H4 (cell line): ENCODE data around the gene MKRN1. TPM values are rescaled to one million over a fixed set of nuclear protein-coding genes. Genes with fewer than 3 reads are reported as not detected.
"Not testable (repeated sequence)": the region's sequence is repeated elsewhere in the genome, so short reads cannot be mapped to it uniquely, and the experiment has no call there.

Experiments used
- DNase-seq: peaks from one replicate; pipeline ENCODE4 v3.0.0-alpha.2; 2015; ENCODE audit warnings: low spot score
- total RNA-seq: library from RNA; depleted of rRNA; stranded (reverse); fragments of >200 nt; shearing (Covaris generic); gene quantifications from 2 replicates; pipeline ENCODE4 v1.2.3, GENCODE V29; 2014; rRNA removed

The MKRN1 gene, protein sequence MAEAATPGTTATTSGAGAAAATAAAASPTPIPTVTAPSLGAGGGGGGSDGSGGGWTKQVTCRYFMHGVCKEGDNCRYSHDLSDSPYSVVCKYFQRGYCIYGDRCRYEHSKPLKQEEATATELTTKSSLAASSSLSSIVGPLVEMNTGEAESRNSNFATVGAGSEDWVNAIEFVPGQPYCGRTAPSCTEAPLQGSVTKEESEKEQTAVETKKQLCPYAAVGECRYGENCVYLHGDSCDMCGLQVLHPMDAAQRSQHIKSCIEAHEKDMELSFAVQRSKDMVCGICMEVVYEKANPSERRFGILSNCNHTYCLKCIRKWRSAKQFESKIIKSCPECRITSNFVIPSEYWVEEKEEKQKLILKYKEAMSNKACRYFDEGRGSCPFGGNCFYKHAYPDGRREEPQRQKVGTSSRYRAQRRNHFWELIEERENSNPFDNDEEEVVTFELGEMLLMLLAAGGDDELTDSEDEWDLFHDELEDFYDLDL
- total RNA-seq, result 57.9 and 62.8 TPM in 2 replicates

DNA sequence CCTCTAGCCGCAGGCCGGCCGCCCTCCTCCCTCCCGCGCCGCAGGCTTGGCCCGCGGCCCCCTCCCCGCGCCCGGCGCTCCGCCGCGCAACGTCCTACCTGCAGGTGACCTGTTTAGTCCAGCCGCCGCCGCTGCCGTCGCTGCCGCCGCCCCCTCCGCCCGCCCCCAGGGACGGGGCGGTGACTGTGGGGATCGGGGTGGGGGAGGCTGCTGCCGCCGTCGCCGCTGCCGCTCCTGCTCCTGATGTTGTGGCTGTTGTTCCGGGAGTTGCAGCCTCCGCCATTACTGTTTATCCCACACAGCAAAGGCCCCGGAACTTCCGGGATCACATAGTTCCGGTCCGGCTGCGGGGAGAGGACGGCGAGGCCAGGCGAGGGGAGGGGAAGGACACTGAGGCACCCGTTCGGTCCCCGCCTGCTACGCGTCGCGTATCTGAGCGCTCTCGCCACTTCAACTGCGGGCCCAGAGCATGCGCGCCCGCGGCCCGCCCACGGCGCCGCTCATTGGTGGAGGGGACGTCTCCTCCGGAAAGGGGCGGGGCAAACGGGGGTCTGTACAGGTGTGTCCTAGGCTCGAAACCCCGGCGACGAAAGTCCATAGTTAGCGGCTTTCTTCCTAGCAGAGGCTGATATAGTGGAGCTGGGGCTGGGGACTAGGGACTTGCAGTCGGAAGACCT lies at the start of gene MKRN1:
MKRN1 (minus strand) TSS at position 444 of the 677 bp plus-strand sequence; CDS start at position 283, 161 bp downstream.
- peak; percentile 95 for DNase-seq

DNA sequence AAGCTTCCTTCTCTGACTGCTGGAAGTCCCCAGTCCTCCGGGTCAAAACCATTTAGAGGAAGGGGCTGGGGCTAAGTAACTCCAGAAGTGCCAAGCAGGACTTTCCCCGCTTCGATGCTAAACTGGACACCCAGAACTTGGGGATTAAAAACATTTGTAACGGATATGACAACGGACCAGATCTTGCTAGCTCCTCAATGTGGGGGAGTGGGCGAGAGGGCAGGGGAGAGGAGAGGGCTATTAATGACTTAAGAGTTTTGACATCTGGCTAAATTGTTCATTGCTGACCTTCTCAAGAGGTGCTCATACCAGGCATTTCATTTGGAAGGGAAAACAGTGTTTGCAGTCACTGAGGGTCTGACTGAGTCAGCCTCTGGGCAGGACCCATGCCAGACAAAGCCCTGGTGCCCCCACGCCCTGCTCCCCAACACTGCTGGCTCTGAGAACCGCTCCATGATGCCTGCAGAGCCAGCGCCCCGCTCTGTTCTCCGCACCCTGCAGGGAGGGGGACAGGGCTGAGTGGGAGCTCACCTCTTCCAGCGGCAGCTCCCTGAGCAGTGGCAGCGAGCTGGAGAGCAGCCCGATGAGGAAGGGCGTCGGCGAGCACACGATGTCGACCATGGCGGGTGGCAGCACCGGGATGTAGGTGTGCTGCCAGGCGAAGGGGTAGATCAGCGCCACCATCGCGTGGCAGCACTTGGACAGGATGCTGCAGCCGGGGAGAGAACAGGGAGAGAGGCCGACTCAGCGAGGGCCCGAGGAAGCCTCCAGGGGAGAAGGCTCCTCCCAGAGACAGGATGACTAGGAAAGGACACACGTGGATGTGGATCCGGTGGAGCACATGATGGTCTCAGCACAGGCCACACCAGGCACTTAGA lies 47.7 kb upstream of the MKRN1 start:
- no peak for DNase-seq

DNA sequence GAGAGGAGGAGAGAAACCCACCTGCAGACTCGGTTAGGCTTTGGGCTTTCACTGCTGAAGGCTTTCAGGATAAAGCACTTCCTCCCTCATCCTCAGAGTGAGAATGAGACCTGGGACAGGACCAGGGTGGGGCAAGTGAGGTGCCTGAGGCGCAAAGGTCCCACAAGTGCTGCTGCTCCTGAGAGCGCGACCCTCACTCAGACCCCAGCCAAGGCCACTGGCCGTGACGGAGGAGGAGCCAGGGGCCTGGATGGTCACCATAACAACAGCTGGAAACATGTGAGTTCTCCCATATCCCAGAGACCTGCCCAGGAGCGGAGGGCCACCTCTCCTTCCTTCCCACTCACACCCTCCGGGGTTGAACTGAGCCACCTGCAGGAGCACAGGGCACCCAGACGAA lies 46.9 kb upstream of the MKRN1 start:
- DNase-seq, result no peak

DNA sequence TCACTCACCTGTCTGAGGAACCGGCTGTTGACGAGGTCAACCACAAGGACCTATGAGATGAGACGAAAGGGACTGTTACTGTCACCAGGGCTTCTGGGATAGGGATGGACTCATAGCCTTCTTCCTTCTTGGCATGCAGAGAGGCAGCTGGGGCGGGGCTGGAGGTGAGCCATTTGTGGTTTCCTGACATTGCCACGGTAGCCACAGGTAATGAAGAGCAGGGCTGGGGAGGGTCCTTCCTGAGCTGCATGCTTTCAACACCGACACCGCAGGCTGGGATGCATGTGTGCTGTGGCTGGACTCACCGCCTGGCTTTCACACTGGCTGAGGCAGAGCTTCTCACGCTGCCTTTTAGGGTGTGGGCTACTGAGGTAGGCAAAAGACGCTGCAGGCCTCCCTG lies 46.4 kb upstream of the MKRN1 start:
- DNase-seq, result peak; percentile 65

DNA sequence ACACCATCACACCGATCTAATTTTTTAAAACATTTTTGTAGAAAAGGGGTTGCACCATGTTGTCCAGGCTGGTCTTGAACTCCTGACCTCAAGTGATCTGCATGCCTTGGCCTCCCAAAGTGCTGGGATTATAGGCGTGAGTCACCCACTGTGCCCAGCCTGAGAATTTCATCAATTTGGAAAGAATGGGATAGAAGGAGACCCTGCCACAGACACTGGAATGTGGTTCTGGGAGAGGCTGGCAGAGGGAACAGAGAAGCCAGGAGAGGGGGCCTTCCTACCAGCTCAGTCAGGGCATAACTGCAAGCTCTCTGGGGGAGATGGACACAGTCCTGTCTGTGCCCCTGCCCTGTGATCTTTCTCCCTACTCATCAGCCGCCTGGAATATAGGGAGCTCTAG lies 42.1 kb upstream of the MKRN1 start:
- DNase-seq, result no peak

DNA sequence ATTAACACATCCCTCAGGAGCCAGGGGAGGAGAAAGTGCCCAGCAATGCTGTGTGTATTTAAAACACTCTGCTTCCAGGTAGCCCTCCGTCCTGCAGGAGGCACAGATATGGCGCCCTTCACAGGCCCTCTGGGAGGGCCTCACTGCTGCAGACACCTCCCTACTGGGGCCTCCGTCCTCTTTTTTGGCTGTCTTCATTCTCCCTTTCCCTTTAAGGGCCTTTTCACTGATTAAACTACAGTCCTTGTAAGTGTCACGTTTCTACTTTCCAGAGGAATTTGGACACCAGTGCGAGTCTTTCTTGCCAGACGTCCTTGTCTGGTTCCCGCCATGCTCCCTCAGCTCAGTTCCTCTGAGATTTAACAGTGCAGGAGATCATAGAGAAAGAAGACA lies 39.7 kb upstream of the MKRN1 start:
- DNase-seq, result no peak

DNA sequence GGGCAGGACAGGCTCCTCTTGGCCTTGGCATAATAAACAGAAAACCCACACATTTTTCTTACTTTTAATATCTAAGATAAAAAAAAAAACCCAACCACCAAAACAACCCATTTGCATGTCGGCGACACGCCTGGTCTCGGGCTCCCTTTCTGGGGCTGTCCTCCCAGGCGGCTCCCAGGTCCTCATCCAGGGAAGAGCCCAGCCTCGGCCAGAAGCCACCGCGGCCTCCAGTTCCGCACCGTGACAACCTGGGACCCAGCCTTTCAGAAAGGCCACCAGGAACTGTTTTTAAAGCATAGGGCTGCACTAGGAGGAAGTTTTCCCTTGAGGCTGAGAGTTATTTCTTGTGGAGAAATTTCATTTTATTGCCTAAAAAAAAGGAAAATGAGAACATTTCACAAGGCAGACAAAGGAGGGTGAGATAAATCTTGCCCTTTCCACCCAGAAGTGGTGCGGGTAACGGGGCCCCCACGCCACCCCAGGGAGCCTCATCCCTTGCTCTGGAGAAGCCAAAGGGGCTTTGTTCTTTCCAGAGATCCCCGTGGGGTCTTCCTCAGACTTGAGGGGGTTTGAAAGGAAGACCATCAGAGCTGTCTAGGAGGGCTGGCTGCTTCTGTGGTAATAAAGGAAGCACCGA lies 39.2 kb upstream of the MKRN1 start:
- DNase-seq, result no peak

DNA sequence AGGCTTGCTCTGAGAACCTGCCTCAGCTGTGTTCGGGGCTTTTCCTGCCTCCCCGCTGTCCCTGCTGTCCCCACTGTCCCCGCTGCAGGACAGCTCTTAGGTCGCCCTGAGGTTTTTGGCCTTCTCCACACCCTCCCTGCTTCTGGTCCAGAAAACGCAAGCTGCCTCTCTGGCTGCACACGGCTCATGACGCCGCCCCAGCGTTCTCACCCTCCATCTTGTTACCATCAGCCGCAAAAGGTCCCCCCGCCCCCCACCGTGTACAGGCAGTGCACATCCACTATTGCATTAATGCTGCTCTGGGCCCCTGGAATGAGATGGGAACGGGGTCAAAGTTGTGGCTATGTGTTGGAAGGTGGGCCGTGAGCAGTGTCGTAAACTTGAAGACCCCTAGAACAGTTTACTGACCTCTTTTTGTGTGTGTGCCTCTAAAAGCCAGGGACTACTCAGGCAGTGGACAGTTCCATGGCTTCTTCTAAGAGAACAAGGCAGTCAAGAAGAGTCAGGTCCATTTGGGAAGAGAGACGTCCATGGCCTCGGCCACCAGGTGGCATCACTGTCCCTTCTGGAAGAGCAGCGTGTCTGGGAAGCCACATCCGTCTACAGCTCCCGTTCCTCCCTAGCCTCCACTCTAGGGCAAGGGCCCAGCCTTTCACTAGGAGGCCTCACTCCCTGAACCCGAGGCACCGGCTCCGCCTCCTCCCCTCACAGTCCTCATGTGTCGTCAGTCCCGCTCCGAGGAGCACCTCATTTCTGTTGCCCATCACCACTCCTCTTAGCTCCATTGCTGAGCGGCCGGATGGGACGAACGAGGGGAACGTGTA lies 38.5 kb upstream of the MKRN1 start:
- DNase-seq, result peak; percentile 93

DNA sequence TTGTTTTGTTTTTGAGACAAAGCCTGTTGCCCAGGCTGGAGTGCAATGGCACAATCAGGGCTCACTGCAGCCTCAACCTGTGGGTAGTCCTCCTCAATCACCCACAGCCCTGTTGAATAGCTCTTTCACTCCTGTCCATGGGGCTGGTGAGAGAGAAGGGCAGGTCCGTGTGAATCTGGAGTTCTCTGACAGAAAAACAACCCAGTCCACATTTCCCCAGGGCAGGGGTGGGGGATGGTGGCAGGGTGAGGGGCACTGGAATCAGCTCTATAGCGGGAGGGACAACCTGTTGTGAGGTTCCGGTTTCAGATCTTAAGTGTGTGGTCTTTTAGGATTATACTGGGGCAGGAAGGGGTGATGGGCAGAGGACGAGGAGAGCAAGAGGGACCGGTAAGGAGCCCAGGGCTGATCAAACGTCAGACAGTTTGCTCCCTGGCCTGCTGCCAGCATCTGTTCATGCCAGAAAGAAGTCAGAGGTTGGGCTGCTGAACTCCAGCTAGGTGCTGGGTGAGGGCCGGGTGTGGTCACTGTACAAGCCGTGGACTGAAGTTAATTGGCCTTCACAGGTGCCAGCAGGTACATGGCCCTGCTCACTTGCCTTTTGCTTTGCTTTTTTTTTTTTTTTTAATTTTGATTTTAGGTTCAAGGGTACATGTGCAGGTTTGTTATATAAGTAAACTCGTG lies 33.2 kb upstream of the MKRN1 start:
- DNase-seq, result no peak

DNA sequence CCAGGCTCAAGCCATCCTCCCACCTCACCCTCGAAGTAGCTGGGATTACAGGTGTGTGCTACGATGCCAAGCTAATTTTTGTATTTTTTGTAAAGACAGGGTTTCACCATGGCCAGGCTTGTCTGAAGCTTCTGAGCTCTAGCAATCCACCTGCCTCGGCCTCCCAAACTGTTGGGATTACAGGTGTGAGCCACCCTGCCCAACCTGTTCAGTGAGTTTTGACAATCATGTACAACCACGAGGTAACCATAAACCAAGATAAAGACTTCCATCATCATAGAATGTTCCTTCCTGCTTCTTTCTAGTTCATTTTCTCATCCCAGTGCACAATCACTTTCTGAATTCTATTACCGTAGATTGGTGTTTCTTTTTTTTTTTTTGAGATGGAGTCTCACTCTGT lies 30.5 kb upstream of the MKRN1 start:
- no peak for DNase-seq

DNA sequence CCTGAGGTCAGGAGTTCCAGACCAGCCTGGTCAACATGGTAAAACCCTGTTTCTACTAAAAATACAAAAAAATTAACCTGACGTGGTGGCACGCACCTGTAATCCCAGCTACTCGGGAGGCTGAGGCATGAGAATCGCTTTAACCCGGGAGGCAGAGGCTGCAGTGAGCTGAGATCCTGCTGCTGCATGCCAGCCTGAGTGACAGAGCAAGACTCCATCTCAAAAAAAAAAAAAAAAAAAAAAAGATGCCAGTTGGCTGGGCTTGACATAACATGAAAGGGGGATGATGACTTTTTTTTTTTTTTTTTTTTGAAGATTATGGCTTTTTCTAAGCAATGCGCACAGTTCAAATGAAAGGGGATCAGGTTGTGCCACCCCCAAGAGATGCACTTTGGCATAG lies 28.3 kb upstream of the MKRN1 start:
- not testable (repeated sequence) for DNase-seq

DNA sequence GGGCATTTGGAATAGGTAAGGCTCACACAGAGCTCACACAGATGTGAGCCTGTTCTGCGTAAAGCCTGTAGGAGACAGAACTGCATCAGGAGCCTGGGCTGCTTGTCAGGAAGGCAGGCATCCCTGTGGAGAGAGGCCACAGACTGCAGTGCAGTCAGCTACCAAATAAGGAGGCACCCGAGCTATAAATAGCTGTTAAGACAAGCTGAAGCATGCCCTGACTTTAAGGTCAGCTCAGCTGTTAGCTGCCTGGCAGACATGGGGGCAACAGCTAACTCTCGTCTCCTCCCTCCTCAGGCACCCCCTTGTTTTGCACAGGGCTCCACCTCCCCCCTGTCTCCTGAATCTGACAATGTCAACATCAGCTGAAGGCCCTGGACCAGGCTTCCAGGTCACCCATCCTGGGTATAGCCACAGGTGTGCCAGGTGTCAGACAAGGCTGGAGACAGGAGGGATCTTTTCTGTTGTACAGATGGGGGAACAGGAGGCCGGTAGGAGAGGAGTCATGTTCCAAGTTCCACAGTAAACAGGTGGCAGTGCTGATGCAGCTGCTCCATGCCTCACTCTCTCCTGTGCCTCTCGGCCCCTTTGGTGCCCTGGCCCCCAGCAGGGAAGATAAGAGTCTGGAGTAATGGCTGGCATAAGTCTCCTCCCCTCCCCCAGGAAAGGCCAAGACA lies 27.6 kb upstream of the MKRN1 start:
- DNase-seq, result peak; percentile 44

DNA sequence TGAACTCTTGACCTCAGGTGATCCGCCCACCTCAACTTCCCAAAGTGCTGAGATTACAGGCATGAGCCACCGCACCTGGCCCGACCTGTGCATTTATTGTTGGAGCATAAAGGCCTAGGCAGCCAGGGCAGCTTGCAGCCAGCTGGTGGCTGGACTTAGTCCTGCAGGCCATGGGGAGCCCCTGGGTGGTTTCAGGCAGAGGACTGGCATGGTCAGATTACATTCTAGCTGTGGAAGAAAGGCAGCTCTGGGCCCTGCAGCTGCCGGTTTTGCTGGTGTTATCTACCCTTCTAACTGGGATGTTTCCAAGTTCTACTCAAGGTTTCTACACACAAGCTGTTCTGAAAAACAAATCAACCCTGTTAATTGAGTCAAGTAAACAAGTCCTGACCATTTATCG lies 22.7 kb upstream of the MKRN1 start:
- DNase-seq, result no peak

DNA sequence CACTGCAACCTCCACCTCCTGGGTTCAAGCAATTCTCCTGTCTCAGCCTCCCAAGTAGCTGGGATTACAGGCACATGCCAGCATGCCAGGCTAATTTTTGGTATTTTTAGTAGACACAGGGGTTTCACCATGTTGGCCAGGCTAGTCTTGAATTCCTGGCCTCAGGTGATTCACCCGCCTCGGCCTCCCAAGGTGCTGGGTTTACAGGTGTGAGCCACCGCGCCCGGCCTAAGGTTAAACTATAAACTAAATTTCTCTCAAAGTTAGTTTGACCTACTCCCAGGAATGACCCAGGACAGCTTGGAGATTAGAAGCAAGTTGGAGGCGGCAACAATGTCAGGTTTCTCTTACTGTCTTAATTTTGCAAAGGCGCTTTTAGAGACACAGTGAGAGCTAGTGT lies 18.5 kb upstream of the MKRN1 start:
- not testable (repeated sequence) for DNase-seq

DNA sequence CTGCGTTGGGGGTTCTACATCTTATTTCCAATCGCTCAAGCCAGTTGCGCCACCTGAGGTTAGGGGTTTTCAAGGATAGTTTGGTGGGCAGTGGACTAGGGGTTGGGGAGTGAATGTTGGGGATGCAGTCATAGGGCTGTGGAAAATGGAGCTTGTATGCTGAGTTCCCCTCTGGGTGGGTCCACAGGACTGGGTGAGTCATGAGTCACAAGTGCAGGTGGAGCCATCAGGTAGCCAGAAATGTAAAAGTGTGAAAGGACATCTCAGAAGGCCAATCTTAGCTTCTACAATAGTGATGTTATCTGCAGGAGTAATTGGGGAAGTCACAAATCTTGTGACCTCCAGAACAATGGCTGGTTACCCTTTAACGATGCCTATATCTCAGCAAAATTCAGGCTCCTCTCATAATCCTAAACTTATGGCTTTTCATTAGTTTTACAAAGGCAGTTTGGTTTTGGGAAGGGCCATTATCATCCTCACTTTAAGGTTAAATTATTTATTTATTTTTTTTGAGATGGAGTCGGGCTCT lies 18.0 kb upstream of the MKRN1 start:
- no peak for DNase-seq

DNA sequence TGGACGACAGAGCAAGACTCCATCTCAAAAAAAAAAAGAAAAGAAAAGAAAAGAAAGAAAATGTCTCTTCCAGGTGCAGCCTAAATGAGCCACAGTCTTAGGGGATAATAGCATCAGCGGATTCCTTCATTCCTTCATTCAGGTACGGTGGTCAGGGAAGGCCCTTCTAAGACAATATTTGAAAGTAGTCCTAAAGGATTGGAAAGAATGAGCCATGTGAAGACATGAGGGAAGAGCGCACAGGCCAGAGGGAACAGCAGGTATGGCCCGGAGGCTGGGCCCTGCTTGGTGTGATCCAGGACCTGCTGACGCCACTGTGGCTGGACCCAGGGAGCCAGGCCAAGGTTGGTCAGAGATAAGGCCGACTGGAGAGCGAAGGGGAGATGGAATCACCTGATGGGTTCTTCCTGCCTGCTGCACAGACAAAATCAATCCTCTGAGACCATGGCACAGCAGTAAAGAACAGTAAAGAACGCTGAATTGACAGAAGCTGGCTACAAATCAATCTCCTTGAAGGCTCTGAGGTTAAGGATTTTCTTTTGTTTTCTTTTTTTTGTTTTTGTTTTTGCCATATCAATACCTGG lies 16.3 kb upstream of the MKRN1 start:
- no peak for DNase-seq

DNA sequence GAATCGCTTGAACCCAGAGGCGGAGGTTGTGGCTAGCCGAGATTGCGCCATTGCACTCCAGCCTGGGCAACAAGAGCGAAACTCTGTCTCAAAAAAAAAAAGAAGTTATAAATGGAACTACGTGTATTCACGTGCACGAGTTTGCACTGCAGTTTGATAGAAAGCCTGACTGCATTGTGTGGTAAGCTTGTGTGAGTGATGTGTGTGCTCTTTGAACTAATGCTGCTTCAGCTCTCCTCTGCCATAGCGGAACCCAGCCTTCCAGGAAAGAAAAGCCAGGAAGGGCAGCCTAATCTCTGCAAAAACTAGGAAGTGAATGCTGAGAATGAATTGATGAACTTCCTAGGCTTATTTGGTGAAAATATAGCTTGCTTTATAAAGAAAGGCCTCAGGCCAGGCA lies 15.6 kb upstream of the MKRN1 start:
- DNase-seq, result no peak

DNA sequence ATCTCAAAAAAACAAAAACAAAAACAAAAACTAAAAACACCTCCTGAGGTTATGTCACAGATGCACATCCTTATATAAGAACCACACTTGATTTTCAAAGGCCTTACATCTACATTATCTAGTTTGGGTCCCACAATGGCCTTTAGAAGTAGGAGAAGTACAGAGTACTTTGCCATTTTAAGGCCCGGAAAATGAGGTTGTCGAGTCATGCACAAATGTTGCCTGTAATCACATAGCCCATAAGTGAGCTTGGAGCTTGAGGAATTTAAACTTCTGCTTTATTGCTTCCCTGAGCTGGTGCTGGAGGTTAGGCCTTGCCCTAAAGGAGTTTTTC lies 9.7 kb upstream of the MKRN1 start:
- DNase-seq, result no peak
